ENCODE data around the gene MTCL1.

MTCL1 gene

DNA sequence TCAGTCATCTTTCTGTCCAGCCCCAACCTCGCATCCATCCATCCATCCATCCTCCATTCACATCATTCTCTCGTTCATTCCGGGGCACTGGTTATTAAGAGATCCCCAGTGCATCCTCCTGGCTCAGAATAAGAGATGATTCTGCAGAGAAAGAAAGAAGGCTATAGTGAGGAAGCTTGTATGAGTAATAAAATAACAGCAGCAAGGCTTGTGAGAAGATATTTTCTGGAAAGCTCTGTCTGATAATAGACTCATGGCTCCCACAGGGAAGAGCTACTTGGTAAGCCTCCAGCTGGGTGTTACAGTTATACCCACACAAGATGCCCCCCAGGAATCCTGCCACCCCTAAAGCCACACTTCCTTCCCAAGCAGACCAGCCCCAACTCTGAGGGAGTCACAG is 143.2 kb downstream of the MTCL1 start:
- no peaks in the 10 kb centered on the region for H3K4me1 ChIP-seq
- H3K27me3 ChIP-seq (ENCODE audit: control insufficient read depth, insufficient read depth, low read length) = no peaks in the 10 kb centered on the region
- H3K4me3 ChIP-seq (ENCODE audit: low read depth, low read length) = no peak overlapping the region
- H3K36me3 ChIP-seq (ENCODE audit: control insufficient read depth, insufficient read depth, low read length) = no peaks in the 10 kb centered on the region
- H3K4me2 ChIP-seq (ENCODE audit: low read length) = no peak overlapping the region
- H3K9me3 ChIP-seq (ENCODE audit: control insufficient read depth, low read length) = no peaks in the 10 kb centered on the region
- no peak overlapping the region for H3K9ac ChIP-seq
- TF ChIP-seq, protein P1, sequence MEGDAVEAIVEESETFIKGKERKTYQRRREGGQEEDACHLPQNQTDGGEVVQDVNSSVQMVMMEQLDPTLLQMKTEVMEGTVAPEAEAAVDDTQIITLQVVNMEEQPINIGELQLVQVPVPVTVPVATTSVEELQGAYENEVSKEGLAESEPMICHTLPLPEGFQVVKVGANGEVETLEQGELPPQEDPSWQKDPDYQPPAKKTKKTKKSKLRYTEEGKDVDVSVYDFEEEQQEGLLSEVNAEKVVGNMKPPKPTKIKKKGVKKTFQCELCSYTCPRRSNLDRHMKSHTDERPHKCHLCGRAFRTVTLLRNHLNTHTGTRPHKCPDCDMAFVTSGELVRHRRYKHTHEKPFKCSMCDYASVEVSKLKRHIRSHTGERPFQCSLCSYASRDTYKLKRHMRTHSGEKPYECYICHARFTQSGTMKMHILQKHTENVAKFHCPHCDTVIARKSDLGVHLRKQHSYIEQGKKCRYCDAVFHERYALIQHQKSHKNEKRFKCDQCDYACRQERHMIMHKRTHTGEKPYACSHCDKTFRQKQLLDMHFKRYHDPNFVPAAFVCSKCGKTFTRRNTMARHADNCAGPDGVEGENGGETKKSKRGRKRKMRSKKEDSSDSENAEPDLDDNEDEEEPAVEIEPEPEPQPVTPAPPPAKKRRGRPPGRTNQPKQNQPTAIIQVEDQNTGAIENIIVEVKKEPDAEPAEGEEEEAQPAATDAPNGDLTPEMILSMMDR (IDR thresholded peaks at IDR 0.05) = no peak
- no peaks in the 10 kb centered on the region for H3K79me2 ChIP-seq
- no peak overlapping the region for H2AFZ ChIP-seq
- H3K27ac ChIP-seq = no peak overlapping the region

DNA sequence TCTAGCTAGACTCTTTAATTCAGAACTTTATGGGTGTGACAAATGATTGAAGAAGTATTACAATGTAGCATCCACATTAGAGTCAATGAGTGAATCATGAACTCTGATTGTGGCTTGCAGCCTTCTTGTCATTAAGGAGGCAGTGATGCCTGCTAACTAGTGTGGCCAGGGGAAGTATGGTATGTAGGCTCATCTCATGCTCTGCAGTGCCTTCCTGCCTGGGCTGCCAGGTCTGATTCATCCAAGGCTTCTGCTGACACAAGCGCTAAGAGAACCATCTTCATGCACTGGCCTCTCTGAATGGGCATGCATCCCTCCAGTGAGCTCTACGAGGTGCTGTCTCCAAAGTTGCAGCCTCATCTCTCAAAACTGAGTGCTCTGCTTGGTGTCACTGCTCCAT is 144.3 kb downstream of the MTCL1 start:
- Histone ChIP-seq H3K27me3 (ENCODE audit: control insufficient read depth, insufficient read depth, low read length) (no peaks in the 10 kb centered on the region), H3K9ac (no peak overlapping the region), H3K4me3 (ENCODE audit: low read depth, low read length) (no peak overlapping the region), H3K4me2 (ENCODE audit: low read length) (no peak overlapping the region), H2AFZ (no peak overlapping the region), H3K9me3 (ENCODE audit: control insufficient read depth, low read length) (no peaks in the 10 kb centered on the region), H3K4me1 (no peaks in the 10 kb centered on the region), H3K36me3 (ENCODE audit: control insufficient read depth, insufficient read depth, low read length) (no peaks in the 10 kb centered on the region), H3K27ac (no peak overlapping the region), H3K79me2 (no peaks in the 10 kb centered on the region)
- TF ChIP-seq, protein P1 (IDR thresholded peaks at IDR 0.05) = no peak

DNA sequence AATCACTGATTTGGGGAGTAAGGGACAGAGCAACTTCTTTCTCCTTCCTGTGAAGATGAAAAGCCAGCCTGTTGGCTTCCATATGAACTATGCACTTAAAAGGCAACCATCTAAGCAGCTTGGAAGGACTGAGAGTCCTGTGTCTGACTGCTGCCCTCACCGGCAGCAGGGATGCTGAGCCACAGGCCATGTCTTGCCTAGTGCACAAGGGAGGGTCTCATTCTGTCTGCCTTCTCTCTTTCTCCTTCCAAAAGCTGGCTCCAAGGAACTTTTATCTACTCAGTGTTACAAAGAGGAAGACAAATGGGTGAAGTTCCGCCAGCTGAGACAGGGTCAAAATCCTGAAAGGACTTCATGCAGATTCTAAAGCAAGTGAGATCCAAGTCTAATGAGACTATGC is 146.3 kb downstream of the MTCL1 start:
- TF ChIP-seq, protein P1 (IDR thresholded peaks at IDR 0.05) = no peak
- Histone ChIP-seq H3K4me3 (ENCODE audit: low read depth, low read length) (no peak overlapping the region), H3K27me3 (ENCODE audit: control insufficient read depth, insufficient read depth, low read length) (no peaks in the 10 kb centered on the region)

DNA sequence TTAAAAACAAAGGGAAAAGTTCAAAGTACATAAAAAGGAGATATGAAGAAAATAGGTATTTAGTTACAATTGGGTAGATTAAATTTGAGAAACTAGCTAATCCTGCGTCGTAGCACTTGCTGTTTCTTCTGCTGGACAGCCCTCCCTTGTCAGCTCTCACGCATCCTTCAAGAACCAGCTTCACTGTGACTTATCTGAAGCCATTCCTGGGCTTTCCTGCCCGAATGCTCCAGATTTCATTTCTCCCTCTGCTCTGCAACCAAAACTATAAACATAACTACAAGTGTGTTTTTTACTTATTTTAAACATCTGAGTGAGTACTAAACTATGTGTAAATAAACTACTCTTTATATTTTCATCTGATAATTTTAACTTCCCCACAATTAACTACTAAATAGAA is 149.2 kb downstream of the MTCL1 start:
- no peaks in the 10 kb centered on the region for H3K9me3 ChIP-seq (ENCODE audit: control insufficient read depth, low read length)
- no peak overlapping the region for H3K4me3 ChIP-seq (ENCODE audit: low read depth, low read length)
- no peaks in the 10 kb centered on the region for H3K36me3 ChIP-seq (ENCODE audit: control insufficient read depth, insufficient read depth, low read length)

More for the DNA sequence above, 146.3 kb downstream of the MTCL1 start:
- H2AFZ ChIP-seq = no peak overlapping the region
- no peaks in the 10 kb centered on the region for H3K9me3 ChIP-seq (ENCODE audit: control insufficient read depth, low read length)
- no peaks in the 10 kb centered on the region for H3K79me2 ChIP-seq
- H3K4me1 ChIP-seq = no peaks in the 10 kb centered on the region
- H3K9ac ChIP-seq = no peak overlapping the region
- H3K27ac ChIP-seq = no peak overlapping the region
- no peaks in the 10 kb centered on the region for H3K36me3 ChIP-seq (ENCODE audit: control insufficient read depth, insufficient read depth, low read length)
- H3K4me2 ChIP-seq (ENCODE audit: low read length) = no peak overlapping the region

DNA sequence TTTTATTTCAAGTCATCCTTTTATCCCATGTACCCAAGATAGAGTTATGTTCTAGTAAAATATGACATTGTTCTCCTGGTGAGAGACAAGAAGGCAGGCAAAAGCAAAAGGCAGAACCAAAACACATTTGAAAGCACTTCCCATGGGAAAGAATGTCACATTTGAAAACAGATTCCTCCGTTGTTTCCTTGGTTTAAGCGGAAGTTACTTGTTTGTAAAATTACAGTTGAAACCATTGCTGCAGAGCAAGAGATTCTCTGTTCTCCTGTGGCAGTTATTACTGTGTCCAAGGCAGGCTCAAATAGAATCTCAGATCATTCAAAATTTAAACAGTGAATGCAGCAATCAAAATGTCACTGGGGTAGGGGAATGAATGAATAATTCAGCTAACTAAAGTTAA is 149.6 kb downstream of the MTCL1 start:
- Histone ChIP-seq H3K9ac (no peak overlapping the region), H3K4me1 (no peaks in the 10 kb centered on the region)
- TF ChIP-seq, protein P1 (IDR thresholded peaks at IDR 0.05) = no peak

More for the DNA sequence above, 149.2 kb downstream of the MTCL1 start:
- Histone ChIP-seq H3K9ac (no peak overlapping the region), H3K27ac (no peak overlapping the region), H2AFZ (no peak overlapping the region), H3K4me2 (ENCODE audit: low read length) (no peak overlapping the region), H3K27me3 (ENCODE audit: control insufficient read depth, insufficient read depth, low read length) (no peaks in the 10 kb centered on the region), H3K4me1 (no peaks in the 10 kb centered on the region), H3K79me2 (no peaks in the 10 kb centered on the region)
- TF ChIP-seq, protein P1 (IDR thresholded peaks at IDR 0.05) = no peak

More for the DNA sequence above, 149.6 kb downstream of the MTCL1 start:
- Histone ChIP-seq H3K27me3 (ENCODE audit: control insufficient read depth, insufficient read depth, low read length) (no peaks in the 10 kb centered on the region), H3K9me3 (ENCODE audit: control insufficient read depth, low read length) (no peaks in the 10 kb centered on the region), H3K27ac (no peak overlapping the region), H3K4me3 (ENCODE audit: low read depth, low read length) (no peak overlapping the region), H3K4me2 (ENCODE audit: low read length) (no peak overlapping the region), H3K36me3 (ENCODE audit: control insufficient read depth, insufficient read depth, low read length) (no peaks in the 10 kb centered on the region), H2AFZ (no peak overlapping the region), H3K79me2 (no peaks in the 10 kb centered on the region)
